CD4-positive, alpha-beta T cell treated with Interferon alpha-2 for 1 hour (primary cell): Measurements from ENCODE around the gene GRAMD1A.
"Not testable (repeated sequence)": the region's sequence is repeated elsewhere in the genome, so short reads cannot be mapped to it uniquely, and the experiment has no call there.

ENCODE experiments used
- DNase-seq, 2 donors: peaks; one replicate each; pipeline ENCODE4 v3.0.0-alpha.2; 2020 to 2022

Gene GRAMD1A

GRCh38 chr19:35004517-35005255 is 4.6 kb downstream of the GRAMD1A start:
- no peak for DNase-seq

GRCh38 chr19:35005256-35005977 is 5.3 kb downstream of the GRAMD1A start:
- DNase-seq = no peak

GRCh38 chr19:35006007-35006341 is 5.9 kb downstream of the GRAMD1A start:
- not testable (repeated sequence) for DNase-seq

- DNase-seq = no peak
Observed at GRCh38 chr19:35006342-35006998, 6.3 kb downstream of the GRAMD1A start.

- no peak for DNase-seq
Observed at GRCh38 chr19:35006999-35007365, 6.9 kb downstream of the GRAMD1A start.

GRCh38 chr19:35007427-35007826 is 7.3 kb downstream of the GRAMD1A start:
- DNase-seq = not testable (repeated sequence)

GRCh38 chr19:35008891-35009341 is 8.8 kb downstream of the GRAMD1A start:
- DNase-seq = no peak

GRCh38 chr19:35009424-35010415 is 9.6 kb downstream of the GRAMD1A start:
- DNase-seq = no peak

- DNase-seq = peak; percentile 23 to 55
Observed at GRCh38 chr19:35011091-35011689, 11.1 kb downstream of the GRAMD1A start.

GRCh38 chr19:35011737-35012682 is 11.9 kb downstream of the GRAMD1A start:
- DNase-seq = peak in 1 of 2 donors; percentile 42

GRCh38 chr19:35013041-35013819 is 13.1 kb downstream of the GRAMD1A start:
- DNase-seq = peak; percentile 79 to 86

- DNase-seq = peak; percentile 73 to 83
Observed at GRCh38 chr19:35013820-35014754, 14.0 kb downstream of the GRAMD1A start.

- not testable (repeated sequence) for DNase-seq
Observed at GRCh38 chr19:35014774-35015173, 14.7 kb downstream of the GRAMD1A start.

- DNase-seq = no peak
Observed at GRCh38 chr19:35015270-35015953, 15.3 kb downstream of the GRAMD1A start.

GRCh38 chr19:35015954-35016351 is 15.8 kb downstream of the GRAMD1A start:
- no peak for DNase-seq

GRCh38 chr19:35017507-35017906 is 17.4 kb downstream of the GRAMD1A start:
- DNase-seq = no peak

- DNase-seq = no peak
Observed at GRCh38 chr19:35018379-35018778, 18.3 kb downstream of the GRAMD1A start.

- no peak for DNase-seq
Observed at GRCh38 chr19:35019144-35019543, 19.0 kb downstream of the GRAMD1A start.
